HepG2 (cell line): ENCODE measurements around the gene FBXO41. TPM values are rescaled to one million over a fixed set of nuclear protein-coding genes. Genes with fewer than 3 reads are reported as not detected.

ENCODE experiments used
- CBFB ChIP-seq: sonication (generic); formaldehyde crosslinking; IDR thresholded peaks from 2 replicates; pipeline ENCODE4 v1.4.0; 2020; ENCODE audit warnings: missing genetic modification reagents
- FOSL1 ChIP-seq: sonication (generic); formaldehyde crosslinking; IDR thresholded peaks from 2 replicates; pipeline ENCODE4 v1.9.0; 2021; ENCODE audit warnings: missing genetic modification reagents, borderline replicate concordance
- GFI1 ChIP-seq: sonication (generic); formaldehyde crosslinking; IDR thresholded peaks from 2 replicates; pipeline ENCODE4 v1.5.0; 2020; ENCODE audit warnings: missing genetic modification reagents, mild to moderate bottlenecking, borderline replicate concordance
- GZF1 ChIP-seq: sonication (generic); formaldehyde crosslinking; IDR thresholded peaks from 2 replicates; pipeline ENCODE4 v1.5.1; 2020; ENCODE audit warnings: mild to moderate bottlenecking, missing genetic modification reagents
- HOXD1 ChIP-seq: sonication (generic); formaldehyde crosslinking; IDR thresholded peaks from 2 replicates; pipeline ENCODE4 v1.5.0; 2020; ENCODE audit warnings: missing genetic modification reagents
- IRX3 ChIP-seq: sonication (generic); formaldehyde crosslinking; IDR thresholded peaks from 2 replicates; pipeline ENCODE4 v1.8.1; 2023; ENCODE audit warnings: mild to moderate bottlenecking, low read depth, missing genetic modification reagents, borderline replicate concordance
- NFATC3 ChIP-seq: sonication (generic); formaldehyde crosslinking; IDR thresholded peaks from 2 replicates; pipeline ENCODE4 v1.5.1; 2020; ENCODE audit warnings: mild to moderate bottlenecking, missing genetic modification reagents
- PBX2 ChIP-seq: IDR thresholded peaks from 2 replicates; pipeline ENCODE4 v1.6.1; 2016; ENCODE audit warnings: control low read depth
- REXO4 ChIP-seq: sonication (generic); formaldehyde crosslinking; IDR thresholded peaks from 2 replicates; pipeline ENCODE4 v1.8.0; 2022; ENCODE audit warnings: missing genetic modification reagents, mild to moderate bottlenecking, borderline replicate concordance
- RFX3 ChIP-seq: IDR thresholded peaks from 2 replicates; pipeline ENCODE4 v1.6.1; 2016; ENCODE audit warnings: missing biosample characterization, missing genetic modification reagents
- TEAD2 ChIP-seq: sonication (generic); formaldehyde crosslinking; IDR thresholded peaks from 2 replicates; pipeline ENCODE4 v1.9.0; 2021; ENCODE audit warnings: missing genetic modification reagents
- THAP11 ChIP-seq: IDR thresholded peaks from 2 replicates; pipeline ENCODE4 v1.6.1; 2016; ENCODE audit warnings: missing biosample characterization, missing genetic modification reagents
- YEATS2 ChIP-seq: sonication (generic); formaldehyde crosslinking; IDR thresholded peaks from 2 replicates; pipeline ENCODE4 v1.4.0; 2020; ENCODE audit warnings: missing genetic modification reagents, borderline replicate concordance
- ZNF121 ChIP-seq: sonication (generic); formaldehyde crosslinking; IDR thresholded peaks from 2 replicates; pipeline ENCODE4 v1.5.0; 2020; ENCODE audit warnings: mild to moderate bottlenecking, missing genetic modification reagents
- ZNF253 ChIP-seq: sonication (generic); formaldehyde crosslinking; IDR thresholded peaks from 2 replicates; pipeline ENCODE4 v1.8.0; 2022; ENCODE audit warnings: mild to moderate bottlenecking, missing genetic modification reagents, borderline replicate concordance
- ZNF350 ChIP-seq: sonication (generic); formaldehyde crosslinking; IDR thresholded peaks from 2 replicates; pipeline ENCODE4 v1.4.0; 2020; ENCODE audit warnings: mild to moderate bottlenecking, low read depth, missing genetic modification reagents, borderline replicate concordance
- ZNF547 ChIP-seq: sonication (generic); formaldehyde crosslinking; IDR thresholded peaks from 2 replicates; pipeline ENCODE4 v1.5.1; 2020; ENCODE audit warnings: mild to moderate bottlenecking, missing genetic modification reagents
- ZNF563 ChIP-seq: sonication (generic); formaldehyde crosslinking; IDR thresholded peaks from 2 replicates; pipeline ENCODE4 v1.8.0; 2022; ENCODE audit warnings: mild to moderate bottlenecking, moderate library complexity, missing genetic modification reagents
- ZNF580 ChIP-seq: IDR thresholded peaks from 2 replicates; pipeline ENCODE4 v1.6.1; 2016; ENCODE audit warnings: low read depth, borderline replicate concordance
- ZNF607 ChIP-seq: sonication (generic); formaldehyde crosslinking; IDR thresholded peaks from 2 replicates; pipeline ENCODE4 v1.5.1; 2020; ENCODE audit warnings: missing genetic modification reagents, mild to moderate bottlenecking, borderline replicate concordance
- polyA plus RNA-seq, 8 experiments: library from polyadenylated mRNA; depleted of rRNA in 3 of 8; stranded (reverse) in 7 of 8; unstranded in 1 of 8; fragments of >200 nt; fragmentation: Illumina TruSeq in 4 of 8; extraction: Trizol in 4 of 8; gene quantifications; 2 replicates each; pipeline versions ENCODE4 v1.2.1 to v1.2.3, GENCODE V29; 2011 to 2016; ENCODE audit warnings: low read depth in 4 of 8, missing spikeins in 1 of 8, mixed read lengths in 1 of 8; ENCODE audit not compliant: insufficient read depth in 1 of 8
- total RNA-seq, 5 experiments: library from RNA; depleted of rRNA; stranded (reverse); fragments of >200 nt; fragmentation: Illumina TruSeq; extraction: Trizol; gene quantifications; 2 replicates each; pipeline ENCODE4 v1.2.3, GENCODE V29; 2016; ENCODE audit warnings: low read depth in 1 of 5
- TF ChIP-seq, protein P1 (sequence below): sonication (generic); formaldehyde crosslinking; IDR thresholded peaks from 2 replicates; pipeline ENCODE4 v1.5.1; 2020; ENCODE audit warnings: mild to moderate bottlenecking, missing genetic modification reagents, moderate library complexity
- TF ChIP-seq, protein P2 (sequence below): sonication (generic); formaldehyde crosslinking; IDR thresholded peaks from 2 replicates; pipeline ENCODE4 v1.4.0; 2020; ENCODE audit warnings: mild to moderate bottlenecking, missing genetic modification reagents

The FBXO41 gene
- total and polyA plus RNA-seq, 2 of the 13 experiments (the other 11 are each of a cell fraction or from before 2014, with no cell fraction given) = 4.2 to 10.3 TPM

GRCh38 chr2:73291093-73291460, 6.8 kb upstream of the FBXO41 start (continued):
- TF ChIP-seq CBFB (peak; percentile 56; the same call in 1 of the 2 replicates), ZNF563 (CRISPR knock-in tag) (peak; percentile 92), FOSL1 (CRISPR knock-in tag) (peak; percentile 62; the same call in 1 of the 2 replicates), GFI1 (no peak), ZNF350 (CRISPR knock-in tag) (0 out of 2 replicates have a peak, but pooled peaks have one; percentile 57), YEATS2 (peak; percentile 43; the same call in 1 of the 2 replicates), ZNF547 (CRISPR knock-in tag) (peak; percentile 77; the same call in 1 of the 2 replicates), ZNF253 (peak; percentile 93), PBX2 (CRISPR knock-in tag) (no peak), RFX3 (CRISPR knock-in tag) (no peak), REXO4 (CRISPR knock-in tag) (no peak), ZNF121 (CRISPR knock-in tag) (no peak), ZNF580 (CRISPR knock-in tag) (peak; percentile 93), TEAD2 (CRISPR knock-in tag) (peak; percentile 83; the same call in 1 of the 2 replicates), HOXD1 (CRISPR knock-in tag) (peak; percentile 94), ZNF607 (CRISPR knock-in tag) (no peak), THAP11 (CRISPR knock-in tag) (0 out of 2 replicates have a peak, but pooled peaks have one; percentile 44), GZF1 (CRISPR knock-in tag) (0 out of 2 replicates have a peak, but pooled peaks have one; percentile 72), NFATC3 (CRISPR knock-in tag) (no peak), IRX3 (0 out of 2 replicates have a peak, but pooled peaks have one; percentile 80)
- TF ChIP-seq, protein P1, sequence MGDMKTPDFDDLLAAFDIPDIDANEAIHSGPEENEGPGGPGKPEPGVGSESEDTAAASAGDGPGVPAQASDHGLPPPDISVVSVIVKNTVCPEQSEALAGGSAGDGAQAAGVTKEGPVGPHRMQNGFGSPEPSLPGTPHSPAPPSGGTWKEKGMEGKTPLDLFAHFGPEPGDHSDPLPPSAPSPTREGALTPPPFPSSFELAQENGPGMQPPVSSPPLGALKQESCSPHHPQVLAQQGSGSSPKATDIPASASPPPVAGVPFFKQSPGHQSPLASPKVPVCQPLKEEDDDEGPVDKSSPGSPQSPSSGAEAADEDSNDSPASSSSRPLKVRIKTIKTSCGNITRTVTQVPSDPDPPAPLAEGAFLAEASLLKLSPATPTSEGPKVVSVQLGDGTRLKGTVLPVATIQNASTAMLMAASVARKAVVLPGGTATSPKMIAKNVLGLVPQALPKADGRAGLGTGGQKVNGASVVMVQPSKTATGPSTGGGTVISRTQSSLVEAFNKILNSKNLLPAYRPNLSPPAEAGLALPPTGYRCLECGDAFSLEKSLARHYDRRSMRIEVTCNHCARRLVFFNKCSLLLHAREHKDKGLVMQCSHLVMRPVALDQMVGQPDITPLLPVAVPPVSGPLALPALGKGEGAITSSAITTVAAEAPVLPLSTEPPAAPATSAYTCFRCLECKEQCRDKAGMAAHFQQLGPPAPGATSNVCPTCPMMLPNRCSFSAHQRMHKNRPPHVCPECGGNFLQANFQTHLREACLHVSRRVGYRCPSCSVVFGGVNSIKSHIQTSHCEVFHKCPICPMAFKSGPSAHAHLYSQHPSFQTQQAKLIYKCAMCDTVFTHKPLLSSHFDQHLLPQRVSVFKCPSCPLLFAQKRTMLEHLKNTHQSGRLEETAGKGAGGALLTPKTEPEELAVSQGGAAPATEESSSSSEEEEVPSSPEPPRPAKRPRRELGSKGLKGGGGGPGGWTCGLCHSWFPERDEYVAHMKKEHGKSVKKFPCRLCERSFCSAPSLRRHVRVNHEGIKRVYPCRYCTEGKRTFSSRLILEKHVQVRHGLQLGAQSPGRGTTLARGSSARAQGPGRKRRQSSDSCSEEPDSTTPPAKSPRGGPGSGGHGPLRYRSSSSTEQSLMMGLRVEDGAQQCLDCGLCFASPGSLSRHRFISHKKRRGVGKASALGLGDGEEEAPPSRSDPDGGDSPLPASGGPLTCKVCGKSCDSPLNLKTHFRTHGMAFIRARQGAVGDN (CRISPR knock-in tag) = peak; percentile 66
- TF ChIP-seq, protein P2, sequence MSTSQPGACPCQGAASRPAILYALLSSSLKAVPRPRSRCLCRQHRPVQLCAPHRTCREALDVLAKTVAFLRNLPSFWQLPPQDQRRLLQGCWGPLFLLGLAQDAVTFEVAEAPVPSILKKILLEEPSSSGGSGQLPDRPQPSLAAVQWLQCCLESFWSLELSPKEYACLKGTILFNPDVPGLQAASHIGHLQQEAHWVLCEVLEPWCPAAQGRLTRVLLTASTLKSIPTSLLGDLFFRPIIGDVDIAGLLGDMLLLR (CRISPR knock-in tag) = peak; percentile 72; the same call in 1 of the 2 replicates
